Liver (tissue), 9 donors: ENCODE data around the gene SPATA33. TPM values are rescaled to one million over a fixed set of nuclear protein-coding genes. Genes with fewer than 3 reads are reported as not detected.

Experiments used
- DNase-seq: peaks from one replicate; pipeline ENCODE4 v3.0.0-alpha.2; 2017; ENCODE audit warnings: low spot score
- H3K27ac ChIP-seq, 2 donors: one replicate each; pipeline ENCODE4 v1.7.0; 2013; ENCODE audit warnings: inconsistent platforms in 2 of 2, low read length in 2 of 2, control low read depth in 1 of 2, low read depth in 1 of 2, mild to moderate bottlenecking in 1 of 2
- H3K27me3 ChIP-seq, 4 donors: one replicate each; pipeline versions ENCODE4 v1.6.1 to v1.7.0; 2013; ENCODE audit warnings: low read length in 3 of 4, inconsistent platforms in 1 of 4, mild to moderate bottlenecking in 1 of 4, moderate library complexity in 1 of 4; ENCODE audit not compliant: control insufficient read depth in 4 of 4, insufficient read depth in 4 of 4
- H3K36me3 ChIP-seq, 4 donors: one replicate each; pipeline versions ENCODE4 v1.6.1 to v1.7.0; 2013; ENCODE audit warnings: low read length in 3 of 4, mild to moderate bottlenecking in 3 of 4, low read depth in 1 of 4, moderate library complexity in 1 of 4; ENCODE audit not compliant: control insufficient read depth in 4 of 4, insufficient read depth in 3 of 4
- H3K4me1 ChIP-seq, 4 donors: one replicate each; pipeline versions ENCODE4 v1.6.1 to v1.7.0; 2013; ENCODE audit warnings: low read length in 3 of 4, mild to moderate bottlenecking in 3 of 4, moderate library complexity in 1 of 4; ENCODE audit not compliant: control insufficient read depth in 4 of 4, insufficient read depth in 4 of 4
- H3K4me3 ChIP-seq, 3 donors: one replicate each; pipeline versions ENCODE4 v1.6.1 to v1.7.0; 2013; ENCODE audit warnings: low read length in 3 of 3, control low read depth in 1 of 3, low read depth in 1 of 3, mild to moderate bottlenecking in 1 of 3
- H3K9ac ChIP-seq, 2 donors: one replicate each; pipeline ENCODE4 v1.7.0; 2013; ENCODE audit warnings: low read length in 2 of 2, mild to moderate bottlenecking in 2 of 2, moderate library complexity in 2 of 2, control low read depth in 1 of 2, low read depth in 1 of 2
- H3K9me3 ChIP-seq, 4 donors: one replicate each; pipeline versions ENCODE4 v1.6.1 to v1.7.0; 2013; ENCODE audit warnings: low read length in 3 of 4; ENCODE audit not compliant: control insufficient read depth in 4 of 4
- ATF3 ChIP-seq: IDR thresholded peaks from 2 replicates; pipeline ENCODE4 v1.6.1; 2016; ENCODE audit warnings: antibody characterized with exemption
- CTCF ChIP-seq: fragments of 150-350 bp; IDR thresholded peaks from 2 replicates; pipeline ENCODE4 v1.5.1; 2017; ENCODE audit warnings: improper control_type of control experiment, low read depth, low read length; ENCODE audit not compliant: missing input control
- FOXA1 ChIP-seq: IDR thresholded peaks from 2 replicates; pipeline ENCODE4 v1.6.1; 2016; ENCODE audit warnings: antibody characterized with exemption
- FOXA2 ChIP-seq: IDR thresholded peaks from 2 replicates; pipeline ENCODE4 v1.6.1; 2016; ENCODE audit warnings: antibody characterized with exemption
- HNF4A ChIP-seq, 2 donors: conservative IDR thresholded peaks; 2 replicates each; pipeline ENCODE4 v1.6.1; 2016; ENCODE audit warnings: antibody characterized with exemption in 2 of 2, mild to moderate bottlenecking in 2 of 2
- HNF4G ChIP-seq: IDR thresholded peaks from 2 replicates; pipeline ENCODE4 v1.6.1; 2016; ENCODE audit warnings: antibody characterized with exemption
- MAX ChIP-seq: IDR thresholded peaks from 2 replicates; pipeline ENCODE4 v1.6.1; 2016; ENCODE audit warnings: antibody characterized with exemption
- NR2F2 ChIP-seq: IDR thresholded peaks from 2 replicates; pipeline ENCODE4 v1.6.1; 2016; ENCODE audit warnings: antibody characterized with exemption
- REST ChIP-seq: IDR thresholded peaks from 2 replicates; pipeline ENCODE4 v1.6.1; 2016; ENCODE audit warnings: antibody characterized with exemption, mild to moderate bottlenecking
- RXRA ChIP-seq, 2 donors: IDR thresholded peaks; 2 replicates each; pipeline ENCODE4 v1.6.1; 2017 to 2018; ENCODE audit warnings: antibody characterized with exemption in 2 of 2, mild to moderate bottlenecking in 1 of 2
- SP1 ChIP-seq: IDR thresholded peaks from 2 replicates; pipeline ENCODE4 v1.6.1; 2018; ENCODE audit warnings: antibody characterized with exemption, mild to moderate bottlenecking
- WGBS: extraction: QIAGEN DNeasy Blood & Tissue Kit; methylation state at CpG from one replicate; pipeline ENCODE4 v1.1.7; 2013; 5-methylcytosine and 5-hydroxymethylcytosine counted together
- polyA plus RNA-seq, 2 donors: library from polyadenylated mRNA; stranded (reverse) in 1 of 2; unstranded in 1 of 2; fragments of 200-250 nt in 1 of 2; fragments of >200 nt in 1 of 2; fragmentation: Nextera tagmentation in 1 of 2; extraction: Ambion mirVana in 1 of 2; gene quantifications; one replicate each; pipeline versions ENCODE4 v1.2.1 to v1.2.3, GENCODE V29; 2013 to 2015
- total RNA-seq, 2 donors: library from RNA; depleted of rRNA; stranded (reverse); fragments of >200 nt; gene quantifications; one replicate each; pipeline ENCODE4 v1.2.3, GENCODE V29; 2014
- donor health status: healthy.
- donor health status: healthy.
- donor health status: healthy.
- donor health status: healthy.
- donor health status: healthy.

SPATA33 gene
- total and polyA plus RNA-seq, 4 donors: 1.6 to 3.6 (median 3.4) TPM

GRCh38 chr16:89641458-89642119, 16.0 kb upstream of the SPATA33 start:
- peaks cover 4 to 20% (median 15%) of the 10 kb centered on the region in 4 donors for H3K36me3 ChIP-seq
- TF ChIP-seq NR2F2 (no peak), FOXA1 (no peak), ATF3 (no peak), MAX (no peak), SP1 (no peak), FOXA2 (no peak), HNF4G (no peak), REST (no peak), HNF4A (conservative IDR thresholded peaks at IDR 0.05) (no peak), CTCF (no peak)
- DNase-seq: no peak
- no peak overlapping the region for H3K4me3 ChIP-seq
- H3K4me1 ChIP-seq: peaks cover 0 to 6% (median 3%) of the 10 kb centered on the region in 4 donors
- no peak overlapping the region for H3K27ac ChIP-seq
- no peaks in the 10 kb centered on the region for H3K9me3 ChIP-seq
- no peaks in the 10 kb centered on the region for H3K27me3 ChIP-seq
- 49% methylated on average over 14 of the region's 14 CpGs for WGBS
- H3K9ac ChIP-seq: no peak overlapping the region

GRCh38 chr16:89642574-89642973, 15.1 kb upstream of the SPATA33 start:
- no peak for TF ChIP-seq FOXA2
- no peak for TF ChIP-seq FOXA1
- no peak for TF ChIP-seq HNF4A (conservative IDR thresholded peaks at IDR 0.05)
- TF ChIP-seq RXRA (IDR thresholded peaks at IDR 0.05): no peak
- TF ChIP-seq ATF3: no peak
- Histone ChIP-seq H3K27me3 (no peaks in the 10 kb centered on the region), H3K4me1 (peaks cover 0 to 6% (median 3%) of the 10 kb centered on the region in 4 donors), H3K27ac (no peak overlapping the region), H3K4me3 (no peak overlapping the region), H3K9me3 (no peaks in the 10 kb centered on the region), H3K36me3 (peaks cover 11 to 27% (median 16%) of the 10 kb centered on the region in 4 donors), H3K9ac (no peak overlapping the region)
- DNase-seq: no peak
- WGBS: 78% methylated on average over 13 of the region's 13 CpGs
